ENCODE data around the gene TLCD3A. TPM values are rescaled to one million over a fixed set of nuclear protein-coding genes. Genes with fewer than 3 reads are reported as not detected.
"Not testable (repeated sequence)": the region's sequence is repeated elsewhere in the genome, so short reads cannot be mapped to it uniquely, and the experiment has no call there.

TLCD3A gene
- total RNA-seq, 4 donors from 2014 or later = 47.8 to 120 (median 79.4) TPM

DNA sequence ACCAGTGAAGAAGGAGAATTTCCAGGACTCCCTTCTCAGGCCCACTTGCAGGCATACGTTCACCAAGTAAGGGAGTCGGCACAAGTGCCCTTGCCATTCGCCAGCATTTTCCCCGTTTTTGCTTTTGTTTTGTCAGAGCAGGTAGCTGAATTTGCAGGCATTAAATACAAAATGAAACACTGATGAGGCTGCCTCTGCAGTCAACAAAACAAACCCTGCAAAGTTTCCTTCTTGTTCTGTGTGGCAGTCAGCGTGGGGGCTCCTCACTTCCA lies 41.9 kb downstream of the TLCD3A start:
- H3K36me3 ChIP-seq = peaks cover 92% of the 10 kb centered on the region
- H3K4me3 ChIP-seq = no peak overlapping the region
- TF ChIP-seq EP300 (IDR thresholded peaks at IDR 0.05) (no peak), POLR2AphosphoS5 (IDR thresholded peaks at IDR 0.05) (no peak), POLR2A (IDR thresholded peaks at IDR 0.05) (no peak)
- TF ChIP-seq, protein P1, sequence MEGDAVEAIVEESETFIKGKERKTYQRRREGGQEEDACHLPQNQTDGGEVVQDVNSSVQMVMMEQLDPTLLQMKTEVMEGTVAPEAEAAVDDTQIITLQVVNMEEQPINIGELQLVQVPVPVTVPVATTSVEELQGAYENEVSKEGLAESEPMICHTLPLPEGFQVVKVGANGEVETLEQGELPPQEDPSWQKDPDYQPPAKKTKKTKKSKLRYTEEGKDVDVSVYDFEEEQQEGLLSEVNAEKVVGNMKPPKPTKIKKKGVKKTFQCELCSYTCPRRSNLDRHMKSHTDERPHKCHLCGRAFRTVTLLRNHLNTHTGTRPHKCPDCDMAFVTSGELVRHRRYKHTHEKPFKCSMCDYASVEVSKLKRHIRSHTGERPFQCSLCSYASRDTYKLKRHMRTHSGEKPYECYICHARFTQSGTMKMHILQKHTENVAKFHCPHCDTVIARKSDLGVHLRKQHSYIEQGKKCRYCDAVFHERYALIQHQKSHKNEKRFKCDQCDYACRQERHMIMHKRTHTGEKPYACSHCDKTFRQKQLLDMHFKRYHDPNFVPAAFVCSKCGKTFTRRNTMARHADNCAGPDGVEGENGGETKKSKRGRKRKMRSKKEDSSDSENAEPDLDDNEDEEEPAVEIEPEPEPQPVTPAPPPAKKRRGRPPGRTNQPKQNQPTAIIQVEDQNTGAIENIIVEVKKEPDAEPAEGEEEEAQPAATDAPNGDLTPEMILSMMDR (IDR thresholded peaks at IDR 0.05) = no peak
- H3K4me1 ChIP-seq = no peaks in the 10 kb centered on the region
- no peaks in the 10 kb centered on the region for H3K9me3 ChIP-seq
- no peak for DNase-seq (ENCODE audit: low spot score in 2 of 2)
- H3K27ac ChIP-seq = no peak overlapping the region
- H3K27me3 ChIP-seq = no peaks in the 10 kb centered on the region
- WGBS = 91% methylated on average over 5 of the region's 5 CpGs

DNA sequence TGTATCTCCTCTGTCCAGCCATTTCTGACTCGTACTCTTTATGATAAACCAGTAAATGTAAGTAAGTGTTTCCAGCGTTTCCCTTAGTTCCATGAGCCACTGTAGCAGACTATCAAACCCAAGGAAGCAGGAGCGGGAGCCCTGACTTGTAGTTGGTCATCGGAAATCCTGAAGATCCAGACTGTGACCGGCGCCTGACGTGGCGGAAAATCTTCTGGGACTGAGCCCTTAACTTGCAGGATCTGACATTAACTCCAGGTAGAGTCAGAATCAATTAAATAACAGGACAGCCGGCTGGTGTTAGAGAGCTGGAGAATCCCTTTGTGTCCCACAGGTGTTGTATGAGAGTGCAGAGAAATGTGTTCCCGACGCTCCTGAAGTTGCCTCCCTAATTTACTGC lies 45.7 kb downstream of the TLCD3A start:
- H3K4me1 ChIP-seq = peaks cover 14% of the 10 kb centered on the region
- peak in 1 of 2 donors; percentile 56 for DNase-seq (ENCODE audit: low spot score in 2 of 2)
- no peak overlapping the region for H3K27ac ChIP-seq
- H3K4me3 ChIP-seq = no peak overlapping the region
- WGBS = 91% methylated on average over 11 of the region's 11 CpGs
- no peaks in the 10 kb centered on the region for H3K9me3 ChIP-seq
- H3K27me3 ChIP-seq = no peaks in the 10 kb centered on the region
- TF ChIP-seq POLR2AphosphoS5 (IDR thresholded peaks at IDR 0.05) (no peak), EP300 (IDR thresholded peaks at IDR 0.05) (no peak)
- H3K36me3 ChIP-seq = peaks cover 56% of the 10 kb centered on the region

DNA sequence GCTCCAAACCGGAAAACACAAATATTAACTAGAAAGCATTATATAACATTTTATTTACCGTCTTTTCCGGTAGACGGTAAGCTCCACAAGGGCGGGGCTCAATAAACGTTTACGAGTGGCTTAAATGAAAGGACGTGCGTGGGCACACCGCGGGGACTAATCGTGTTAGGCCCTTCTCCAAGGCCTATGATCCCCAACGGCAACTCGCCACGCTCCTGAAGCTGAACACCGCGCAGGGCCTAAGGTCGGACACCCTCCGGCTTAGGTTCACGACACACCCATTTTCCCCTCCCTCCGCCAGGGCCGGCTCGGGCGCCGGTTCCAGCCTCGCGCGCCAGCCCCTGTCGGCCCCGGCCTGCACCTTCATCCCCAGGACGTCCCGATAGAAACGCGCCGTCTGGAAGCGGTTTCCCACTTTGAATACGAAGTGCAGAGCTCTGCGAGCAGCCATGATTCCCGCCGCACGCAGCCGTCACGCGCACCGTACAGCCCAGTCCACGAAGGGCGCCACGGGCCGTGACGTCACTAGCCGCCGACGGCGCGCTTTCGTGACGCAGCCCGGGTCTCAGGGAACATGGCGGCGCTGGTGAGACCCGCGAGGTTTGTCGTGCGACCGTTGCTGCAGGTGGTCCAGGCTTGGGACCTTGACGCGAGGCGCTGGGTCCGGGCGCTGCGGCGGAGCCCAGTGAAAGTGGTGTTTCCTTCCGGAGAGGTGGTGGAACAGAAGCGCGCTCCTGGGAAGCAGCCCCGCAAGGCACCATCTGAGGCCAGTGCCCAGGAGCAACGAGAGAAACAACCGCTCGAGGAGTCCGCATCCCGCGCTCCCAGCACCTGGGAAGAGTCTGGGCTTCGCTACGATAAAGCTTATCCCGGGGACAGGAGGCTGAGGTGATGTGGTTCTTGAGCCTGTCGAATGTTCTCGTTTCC lies 49.7 kb downstream of the TLCD3A start, which contains the start of the genes GLOD4 and MRM3:
TSS of gene GLOD4 (minus strand) at position 476 of the 927 bp plus-strand sequence. CDS start at position 451, 25 bp downstream.
TSS of gene MRM3 (plus strand) at position 549 of the 927 bp plus-strand sequence. CDS start at position 575, 26 bp downstream.
- WGBS = 0% methylated on average over 38 of the region's 87 CpGs
- Histone ChIP-seq H3K4me3 (peak within 1 kb of the TSS; percentile 93), H3K9me3 (no peaks in the 10 kb centered on the region), H3K27ac (peak within 1 kb of the TSS; percentile 88), H3K4me1 (peaks cover 35% of the 10 kb centered on the region), H3K36me3 (peaks cover 30% of the 10 kb centered on the region), H3K27me3 (no peaks in the 10 kb centered on the region)
- peak; percentile 95 to 97 for DNase-seq (ENCODE audit: low spot score in 2 of 2)
- peak; percentile 90 to 99 (median 95) for TF ChIP-seq POLR2AphosphoS5 (IDR thresholded peaks at IDR 0.05)
- TF ChIP-seq POLR2A (IDR thresholded peaks at IDR 0.05) = peak; percentile 23 to 66
- TF ChIP-seq, protein P1 (IDR thresholded peaks at IDR 0.05) = peak in 1 of 2 donors; percentile 14
- no peak for TF ChIP-seq EP300 (IDR thresholded peaks at IDR 0.05)

DNA sequence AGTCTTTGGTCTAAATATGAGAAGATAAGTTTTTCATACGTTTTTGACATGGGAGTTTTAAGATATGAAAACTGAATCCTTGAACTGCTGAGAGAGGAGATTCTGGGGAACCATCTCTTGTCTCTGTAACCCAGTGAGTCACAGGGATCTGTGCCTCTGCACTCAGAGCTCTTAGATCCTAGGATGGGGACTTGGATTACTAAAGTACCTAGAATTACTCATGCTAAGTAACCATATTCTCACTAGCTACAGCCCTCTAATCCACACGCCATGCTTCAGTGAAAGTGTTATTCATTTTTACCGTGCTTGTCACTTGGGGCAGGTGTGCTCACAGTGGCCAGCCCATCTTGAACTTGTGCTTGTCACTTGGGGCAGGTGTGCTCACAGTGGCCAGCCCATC lies 51.7 kb downstream of the TLCD3A start:
- Histone ChIP-seq H3K36me3 (peaks cover 30% of the 10 kb centered on the region), H3K27me3 (no peaks in the 10 kb centered on the region), H3K27ac (no peak overlapping the region), H3K9me3 (no peaks in the 10 kb centered on the region), H3K4me1 (peaks cover 41% of the 10 kb centered on the region), H3K4me3 (no peak overlapping the region)
- no peak for DNase-seq (ENCODE audit: low spot score in 2 of 2)
- 78% methylated on average over 3 of the region's 3 CpGs for WGBS
- no peak for TF ChIP-seq POLR2AphosphoS5 (IDR thresholded peaks at IDR 0.05)

DNA sequence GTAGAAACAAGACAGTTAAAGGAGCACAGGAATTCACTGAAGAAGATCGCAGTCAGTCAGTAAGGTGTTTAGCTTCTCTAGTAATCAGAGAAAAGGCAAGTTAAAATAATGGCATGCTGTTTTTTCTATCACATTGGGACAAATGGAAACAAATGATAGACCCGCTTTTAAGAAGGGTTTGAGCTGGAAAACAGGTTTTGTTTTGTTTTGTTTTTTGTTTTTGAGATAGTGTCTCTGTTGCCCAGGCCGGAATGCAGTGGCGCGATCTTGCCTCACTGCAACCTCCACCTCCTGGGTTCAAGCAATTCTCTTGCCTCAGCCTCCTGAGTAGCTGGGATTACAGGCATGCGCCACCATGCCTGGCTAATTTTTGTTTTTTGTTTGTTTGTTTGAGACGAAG lies 53.5 kb downstream of the TLCD3A start:
- DNase-seq (ENCODE audit: low spot score in 2 of 2); H3K4me3 ChIP-seq; H3K27me3 ChIP-seq; H3K9me3 ChIP-seq; H3K27ac ChIP-seq: not testable (repeated sequence)
- 95% methylated on average over 7 of the region's 7 CpGs for WGBS
- H3K36me3 ChIP-seq = peaks cover 42% of the 10 kb centered on the region
- peaks cover 45% of the 10 kb centered on the region for H3K4me1 ChIP-seq

DNA sequence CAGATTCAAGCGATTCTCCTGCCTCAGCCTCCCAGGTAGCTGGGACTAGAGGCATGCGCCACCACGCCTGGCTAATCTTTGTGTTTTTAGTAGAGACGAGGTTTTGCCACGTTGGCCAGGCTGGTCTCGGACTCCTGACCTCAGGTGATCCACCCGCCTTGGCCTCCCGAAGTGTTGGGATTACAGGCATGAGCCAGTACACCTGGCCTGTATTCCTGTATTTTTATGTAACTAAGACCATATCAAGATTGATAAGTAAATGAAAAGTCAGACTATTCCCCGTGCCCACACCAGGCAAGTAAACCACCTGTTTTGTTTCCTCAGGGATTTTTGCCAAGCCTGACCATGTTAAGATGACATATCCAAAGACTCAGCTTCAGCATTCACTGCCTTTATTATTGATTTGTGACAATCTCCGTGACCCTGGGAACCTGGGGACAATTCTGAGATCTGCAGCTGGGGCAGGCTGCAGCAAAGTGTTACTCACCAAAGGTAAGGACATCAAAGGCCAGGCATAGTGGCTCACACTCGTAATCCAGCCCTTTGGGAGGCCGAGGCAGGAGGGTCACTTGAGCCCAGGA lies 55.3 kb downstream of the TLCD3A start:
- WGBS = 94% methylated on average over 11 of the region's 12 CpGs
- Histone ChIP-seq H3K36me3 (peaks cover 55% of the 10 kb centered on the region), H3K4me3 (no peak overlapping the region), H3K27me3 (no peaks in the 10 kb centered on the region), H3K27ac (no peak overlapping the region), H3K4me1 (peaks cover 39% of the 10 kb centered on the region), H3K9me3 (no peaks in the 10 kb centered on the region)
- peak in 1 of 2 donors; percentile 30 for DNase-seq (ENCODE audit: low spot score in 2 of 2)
- no peak for TF ChIP-seq EP300 (IDR thresholded peaks at IDR 0.05)
- no peak for TF ChIP-seq POLR2A (IDR thresholded peaks at IDR 0.05)
- TF ChIP-seq POLR2AphosphoS5 (IDR thresholded peaks at IDR 0.05) = no peak
- TF ChIP-seq, protein P1 (IDR thresholded peaks at IDR 0.05) = no peak
